WI38 (cell line): ENCODE measurements around the gene DIAPH2.

Experiments
- H3K4me3 ChIP-seq: 2 replicates; pipeline ENCODE4 v1.5.1; 2011; ENCODE audit warnings: low read depth, mild to moderate bottlenecking, control low read depth, low read length
- CTCF ChIP-seq: IDR thresholded peaks from 2 replicates; pipeline ENCODE4 v1.5.1; 2012; ENCODE audit warnings: low read depth, mild to moderate bottlenecking, control low read depth, low read length

DIAPH2 gene

GRCh38 chrX:96984538-96984937 is 299.9 kb downstream of the DIAPH2 start:
- TF ChIP-seq CTCF, result no peak
- no peak overlapping the region for H3K4me3 ChIP-seq

- TF ChIP-seq CTCF, result no peak
- H3K4me3 ChIP-seq, result no peak overlapping the region
These were observed 300.4 kb downstream of the DIAPH2 start for GRCh38 chrX:96985046-96985445.

GRCh38 chrX:96987228-96987627 is 302.6 kb downstream of the DIAPH2 start:
- TF ChIP-seq CTCF, result no peak
- H3K4me3 ChIP-seq, result no peak overlapping the region

GRCh38 chrX:96989830-96990571 is 305.4 kb downstream of the DIAPH2 start:
- H3K4me3 ChIP-seq, result no peak overlapping the region
- TF ChIP-seq CTCF, result no peak

GRCh38 chrX:96994093-96994492 is 309.5 kb downstream of the DIAPH2 start:
- no peak overlapping the region for H3K4me3 ChIP-seq

GRCh38 chrX:96997196-96997595 is 312.6 kb downstream of the DIAPH2 start:
- no peak overlapping the region for H3K4me3 ChIP-seq
- no peak for TF ChIP-seq CTCF

More at GRCh38 chrX:96994093-96994492, 309.5 kb downstream of the DIAPH2 start:
- no peak for TF ChIP-seq CTCF

GRCh38 chrX:97000682-97001368 is 316.2 kb downstream of the DIAPH2 start:
- H3K4me3 ChIP-seq, result no peak overlapping the region
- TF ChIP-seq CTCF, result no peak
